Tibial nerve (tissue), 4 donors: ENCODE data around the gene LRFN4. TPM values are rescaled to one million over a fixed set of nuclear protein-coding genes. Genes with fewer than 3 reads are reported as not detected.
A peak's percentile ranks its signal among the peaks of the same experiment; 100 is the strongest.

Experiments
- DNase-seq, 2 donors: peaks; one replicate each; pipeline ENCODE4 v3.0.0-alpha.2; 2019; ENCODE audit warnings: low spot score in 2 of 2
- H3K27ac ChIP-seq, 4 donors: fragments of 200-600 bp; sonication (generic) in 3 of 4; one replicate each; pipeline ENCODE4 v1.5.1; 2017 to 2019; ENCODE audit warnings: mild to moderate bottlenecking in 1 of 4
- H3K27me3 ChIP-seq, 2 donors: fragments of 200-600 bp; sonication (generic) in 1 of 2; one replicate each; pipeline versions ENCODE4 v1.5.1 to v1.6.0; 2017 to 2019
- H3K36me3 ChIP-seq, 3 donors: fragments of 200-600 bp; sonication (generic); one replicate each; pipeline ENCODE4 v1.5.1; 2018 to 2019
- H3K4me1 ChIP-seq, 4 donors: fragments of 200-600 bp; sonication (generic) in 3 of 4; one replicate each; pipeline ENCODE4 v1.5.1; 2017 to 2019
- H3K4me3 ChIP-seq, 4 donors: fragments of 200-600 bp; sonication (generic) in 3 of 4; one replicate each; pipeline ENCODE4 v1.5.1; 2017 to 2019; ENCODE audit warnings: mild to moderate bottlenecking in 1 of 4, moderate library complexity in 1 of 4
- H3K9me3 ChIP-seq, 4 donors: fragments of 200-600 bp; sonication (generic) in 3 of 4; one replicate each; pipeline ENCODE4 v1.5.1; 2017 to 2019
- CTCF ChIP-seq, 5 experiments: fragments of 200-600 bp in 3 of 5; fragments of 450-650 bp in 2 of 5; sonication (generic) in 3 of 5; IDR thresholded peaks; one replicate each; pipeline ENCODE4 v1.5.1; 2016 to 2019; ENCODE audit warnings: antibody characterized with exemption in 5 of 5, mild to moderate bottlenecking in 3 of 5, moderate library complexity in 2 of 5
- EP300 ChIP-seq, 2 donors: sonication (generic); formaldehyde crosslinking; IDR thresholded peaks; one replicate each; pipeline ENCODE4 v1.6.1; 2017; ENCODE audit warnings: antibody characterized with exemption in 2 of 2, mild to moderate bottlenecking in 1 of 2
- POLR2A ChIP-seq, 2 donors: fragments of 450-650 bp; IDR thresholded peaks; one replicate each; pipeline ENCODE4 v1.6.1; 2017; ENCODE audit warnings: antibody characterized with exemption in 2 of 2, mild to moderate bottlenecking in 2 of 2, moderate library complexity in 2 of 2
- WGBS, 2 donors: methylation state at CpG; one replicate each; pipeline ENCODE4 v1.1.5; 2018; 5-methylcytosine and 5-hydroxymethylcytosine counted together
- total RNA-seq, 4 donors: library from RNA; depleted of rRNA; stranded (reverse); fragments of >200 nt; gene quantifications; one replicate each; pipeline ENCODE4 v1.1.0, GENCODE V29; 2016

The LRFN4 gene
- total RNA-seq, 4 donors from 2014 or later, result 9.4 to 17.1 (median 14.0) TPM

- H3K4me3 ChIP-seq, result no peak overlapping the region
- no peaks in the 10 kb centered on the region for H3K9me3 ChIP-seq
- TF ChIP-seq POLR2A (IDR thresholded peaks at IDR 0.05), result no peak
- TF ChIP-seq CTCF (IDR thresholded peaks at IDR 0.05), result no peak
- TF ChIP-seq EP300 (IDR thresholded peaks at IDR 0.05), result no peak
- H3K27me3 ChIP-seq, result no peaks in the 10 kb centered on the region
- peaks cover 0 to 63% (median 27%) of the 10 kb centered on the region in 4 donors for H3K4me1 ChIP-seq
- no peaks in the 10 kb centered on the region for H3K36me3 ChIP-seq
- no peak for DNase-seq
- peak overlapping the region in 1 of 4 donors; percentile 80 for H3K27ac ChIP-seq
- WGBS, 2 donors, result 54 to 73% methylated on average over 12 to 13 of the region's 14 CpGs
Measured at GRCh38 chr11:66880496-66881450, 23.9 kb downstream of the LRFN4 start.

GRCh38 chr11:66881451-66881835 lies 24.6 kb downstream of the LRFN4 start:
- TF ChIP-seq POLR2A (IDR thresholded peaks at IDR 0.05), result no peak
- no peak for TF ChIP-seq CTCF (IDR thresholded peaks at IDR 0.05)
- no peak for TF ChIP-seq EP300 (IDR thresholded peaks at IDR 0.05)
- H3K36me3 ChIP-seq, result no peaks in the 10 kb centered on the region
- 91 to 96% methylated on average over 9 to 10 of the region's 10 CpGs for WGBS, 2 donors
- no peak overlapping the region for H3K4me3 ChIP-seq
- no peaks in the 10 kb centered on the region for H3K9me3 ChIP-seq
- peak overlapping the region in 2 of 4 donors; percentile 80 to 81 for H3K27ac ChIP-seq
- H3K4me1 ChIP-seq, result peaks cover 0 to 63% (median 29%) of the 10 kb centered on the region in 4 donors
- H3K27me3 ChIP-seq, result no peaks in the 10 kb centered on the region
- no peak for DNase-seq

GRCh38 chr11:66881927-66882452 lies 25.1 kb downstream of the LRFN4 start:
- Histone ChIP-seq H3K4me1 (peaks cover 0 to 66% (median 31%) of the 10 kb centered on the region in 4 donors), H3K27ac (peak overlapping the region; percentile 17 to 81 (median 73)), H3K4me3 (no peak overlapping the region), H3K36me3 (no peaks in the 10 kb centered on the region), H3K9me3 (no peaks in the 10 kb centered on the region), H3K27me3 (no peaks in the 10 kb centered on the region)
- no peak for DNase-seq
- 64 to 68% methylated on average over 6 to 9 of the region's 9 CpGs for WGBS, 2 donors
- TF ChIP-seq POLR2A (IDR thresholded peaks at IDR 0.05), result no peak
- no peak for TF ChIP-seq EP300 (IDR thresholded peaks at IDR 0.05)
- no peak for TF ChIP-seq CTCF (IDR thresholded peaks at IDR 0.05)

GRCh38 chr11:66882561-66883015 lies 25.7 kb downstream of the LRFN4 start:
- peaks cover 0 to 70% (median 34%) of the 10 kb centered on the region in 4 donors for H3K4me1 ChIP-seq
- WGBS, 2 donors, result 49 to 52% methylated on average over 14 of the region's 14 CpGs
- DNase-seq, result no peak
- no peaks in the 10 kb centered on the region for H3K9me3 ChIP-seq
- H3K4me3 ChIP-seq, result peak overlapping the region in 2 of 4 donors; percentile 5 to 25
- H3K36me3 ChIP-seq, result no peaks in the 10 kb centered on the region
- H3K27me3 ChIP-seq, result no peaks in the 10 kb centered on the region
- H3K27ac ChIP-seq, result peak overlapping the region; percentile 17 to 81 (median 73)
- no peak for TF ChIP-seq CTCF (IDR thresholded peaks at IDR 0.05)
- TF ChIP-seq POLR2A (IDR thresholded peaks at IDR 0.05), result no peak
- no peak for TF ChIP-seq EP300 (IDR thresholded peaks at IDR 0.05)
